Type B pancreatic cell (in vitro differentiated cells): ENCODE data around the gene SMIM24. TPM values are rescaled to one million over a fixed set of nuclear protein-coding genes. Genes with fewer than 3 reads are reported as not detected.
A peak's percentile ranks its signal among the peaks of the same experiment; 100 is the strongest.
"Not testable (repeated sequence)": the region's sequence is repeated elsewhere in the genome, so short reads cannot be mapped to it uniquely, and the experiment has no call there.

Source experiments
- DNase-seq: peaks from one replicate; pipeline ENCODE4 v3.0.0; 2021; ENCODE audit warnings: mixed read lengths; ENCODE audit not compliant: unreplicated experiment; ENCODE audit errors: extremely low spot score
- H3K27ac Mint-ChIP-seq: 2 replicates; pipeline ENCODE4 v1.8.0; 2021; ENCODE audit warnings: mild to moderate bottlenecking, mixed read lengths
- H3K27me3 Mint-ChIP-seq: 2 replicates; pipeline ENCODE4 v1.8.0; 2021; ENCODE audit warnings: mixed read lengths
- H3K36me3 Mint-ChIP-seq: 2 replicates; pipeline ENCODE4 v1.8.0; 2021; ENCODE audit warnings: mixed read lengths
- H3K4me1 Mint-ChIP-seq: one replicate; pipeline ENCODE4 v1.8.0; 2021; ENCODE audit warnings: mixed read lengths; ENCODE audit not compliant: unreplicated experiment
- H3K4me3 Mint-ChIP-seq: 2 replicates; pipeline ENCODE4 v1.8.0; 2021; ENCODE audit warnings: mild to moderate bottlenecking, mixed read lengths
- H3K9me3 Mint-ChIP-seq: 2 replicates; pipeline ENCODE4 v1.8.0; 2021; ENCODE audit warnings: mixed read lengths
- total RNA-seq: library from RNA; stranded (reverse); gene quantifications from 2 replicates; pipeline ENCODE4 v1.2.1, GENCODE V29; 2021; ENCODE audit warnings: low replicate concordance
- TF ChIP-seq, protein P1 (sequence below): fragments of 200-600 bp; sonication (generic); conservative IDR thresholded peaks from 2 replicates; pipeline ENCODE4 v1.5.0; 2021; ENCODE audit warnings: antibody characterized with exemption, mild to moderate bottlenecking

Gene SMIM24
- total RNA-seq, 1 donor from 2014 or later: 7.0 TPM

DNA sequence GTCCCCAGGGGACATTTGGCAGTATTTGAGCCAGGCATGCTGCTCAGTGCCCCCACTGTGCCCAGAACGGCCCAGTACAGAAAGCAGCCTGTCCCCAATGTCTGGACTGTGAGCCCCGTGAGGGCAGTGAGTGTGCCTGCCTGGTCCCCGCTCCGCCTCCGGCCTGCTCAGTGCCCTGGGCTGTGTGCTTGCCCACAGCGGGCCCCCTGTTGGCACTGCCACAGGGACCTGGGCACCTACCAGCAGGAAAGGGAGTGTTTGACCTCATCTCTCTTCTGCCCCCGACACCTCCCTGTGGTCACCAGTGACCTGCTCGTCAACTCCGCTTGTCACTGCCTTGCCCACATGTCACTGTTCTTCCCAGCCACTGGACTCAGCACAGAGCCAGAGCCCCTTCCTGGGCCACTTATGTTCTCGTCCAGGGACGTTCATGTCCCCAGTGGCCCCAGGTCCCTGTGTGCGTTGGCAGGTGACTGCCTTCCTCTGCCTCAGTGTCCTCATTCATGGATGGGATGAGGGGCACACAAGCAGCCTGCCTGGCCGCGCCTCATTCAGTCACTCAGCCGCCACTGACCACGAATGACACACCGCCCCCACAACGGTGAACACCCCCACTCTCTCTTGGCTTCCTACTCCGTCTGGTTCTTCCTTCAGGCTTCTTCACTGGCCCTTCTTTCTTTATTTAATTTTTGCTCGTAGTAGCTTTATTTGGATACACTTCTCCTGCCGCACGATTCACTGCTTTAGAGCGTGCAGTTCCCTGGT lies 28.6 kb upstream of the SMIM24 start:
- Mint-ChIP-seq H3K4me3 (peak overlapping the region; percentile 95), H3K4me1 (peaks cover 18% of the 10 kb centered on the region), H3K27ac (peak overlapping the region; percentile 73), H3K9me3 (no peaks in the 10 kb centered on the region), H3K27me3 (no peaks in the 10 kb centered on the region), H3K36me3 (peaks cover 3% of the 10 kb centered on the region)
- DNase-seq: no peak
- TF ChIP-seq, protein P1, sequence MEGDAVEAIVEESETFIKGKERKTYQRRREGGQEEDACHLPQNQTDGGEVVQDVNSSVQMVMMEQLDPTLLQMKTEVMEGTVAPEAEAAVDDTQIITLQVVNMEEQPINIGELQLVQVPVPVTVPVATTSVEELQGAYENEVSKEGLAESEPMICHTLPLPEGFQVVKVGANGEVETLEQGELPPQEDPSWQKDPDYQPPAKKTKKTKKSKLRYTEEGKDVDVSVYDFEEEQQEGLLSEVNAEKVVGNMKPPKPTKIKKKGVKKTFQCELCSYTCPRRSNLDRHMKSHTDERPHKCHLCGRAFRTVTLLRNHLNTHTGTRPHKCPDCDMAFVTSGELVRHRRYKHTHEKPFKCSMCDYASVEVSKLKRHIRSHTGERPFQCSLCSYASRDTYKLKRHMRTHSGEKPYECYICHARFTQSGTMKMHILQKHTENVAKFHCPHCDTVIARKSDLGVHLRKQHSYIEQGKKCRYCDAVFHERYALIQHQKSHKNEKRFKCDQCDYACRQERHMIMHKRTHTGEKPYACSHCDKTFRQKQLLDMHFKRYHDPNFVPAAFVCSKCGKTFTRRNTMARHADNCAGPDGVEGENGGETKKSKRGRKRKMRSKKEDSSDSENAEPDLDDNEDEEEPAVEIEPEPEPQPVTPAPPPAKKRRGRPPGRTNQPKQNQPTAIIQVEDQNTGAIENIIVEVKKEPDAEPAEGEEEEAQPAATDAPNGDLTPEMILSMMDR: no peak

DNA sequence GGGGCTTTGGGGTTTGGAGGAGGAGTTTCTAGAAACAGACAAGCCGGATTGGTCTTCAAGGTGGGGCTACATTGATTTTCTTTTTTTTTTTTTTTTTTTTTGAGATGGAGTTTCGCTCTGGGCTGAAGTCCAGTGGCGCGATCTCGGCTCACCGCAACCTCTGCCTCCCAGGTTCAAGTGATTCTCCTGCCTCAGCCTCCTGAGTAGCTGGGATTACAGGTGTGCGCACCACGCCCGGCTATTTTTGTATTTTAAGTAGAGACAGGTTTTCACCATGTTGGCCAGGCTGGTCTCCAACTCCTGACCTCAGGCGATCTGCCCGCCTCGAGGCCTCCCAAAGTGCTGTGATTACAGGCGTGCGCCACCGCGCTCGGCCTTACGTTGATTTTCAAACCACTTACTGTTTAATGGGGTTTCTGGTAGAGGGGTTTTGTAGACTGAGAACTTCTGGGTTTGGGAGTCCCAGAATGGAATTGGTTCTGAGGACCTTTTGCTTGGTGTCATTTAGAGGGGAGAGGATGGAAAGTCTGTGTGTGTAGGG lies 27.9 kb upstream of the SMIM24 start:
- not testable (repeated sequence) for H3K9me3 Mint-ChIP-seq, H3K27me3 Mint-ChIP-seq, H3K27ac Mint-ChIP-seq, H3K36me3 Mint-ChIP-seq, DNase-seq
- Mint-ChIP-seq H3K4me1 (peaks cover 18% of the 10 kb centered on the region), H3K4me3 (peak overlapping the region; percentile 95)

DNA sequence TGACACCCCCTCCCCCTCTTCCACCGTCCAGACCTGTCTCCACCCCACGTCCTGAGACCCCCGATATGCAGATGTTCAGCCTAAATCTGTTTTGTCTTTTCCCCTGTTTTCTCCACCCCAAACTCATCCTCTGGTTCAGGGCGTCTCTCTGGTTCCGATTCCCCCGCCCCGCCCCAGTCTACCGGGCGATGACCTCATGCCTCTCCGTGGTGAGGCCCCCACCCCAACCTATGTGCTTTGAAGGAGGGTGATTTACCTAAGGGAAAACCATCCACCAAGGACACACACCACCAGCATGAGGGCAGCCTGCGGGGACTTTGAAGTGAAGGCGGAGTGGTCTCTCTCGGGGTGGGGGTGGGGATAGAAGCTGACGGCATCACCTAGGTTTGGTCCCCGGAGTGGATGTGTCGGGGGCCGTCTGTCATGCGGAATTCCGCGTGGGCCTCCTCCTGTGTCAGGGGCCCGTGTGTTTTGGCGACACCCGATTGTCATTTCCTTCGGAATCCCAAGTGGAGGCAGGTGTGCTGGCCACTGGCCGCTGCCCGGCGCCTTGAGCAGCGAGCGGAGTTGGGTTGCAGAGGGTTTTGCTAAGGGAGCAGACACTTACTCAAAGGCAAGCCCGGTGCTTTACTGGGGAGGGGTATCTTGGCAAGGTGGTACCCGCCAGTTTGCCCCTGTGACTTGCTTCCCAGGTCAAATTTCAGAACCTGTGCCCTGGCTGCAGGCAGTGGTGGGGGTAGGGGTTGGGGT lies 27.2 kb upstream of the SMIM24 start:
- Mint-ChIP-seq H3K27ac (peak overlapping the region; percentile 93), H3K4me3 (peak overlapping the region; percentile 95), H3K27me3 (no peaks in the 10 kb centered on the region), H3K9me3 (no peaks in the 10 kb centered on the region), H3K36me3 (peaks cover 3% of the 10 kb centered on the region), H3K4me1 (peaks cover 18% of the 10 kb centered on the region)
- TF ChIP-seq, protein P1: no peak
- no peak for DNase-seq

DNA sequence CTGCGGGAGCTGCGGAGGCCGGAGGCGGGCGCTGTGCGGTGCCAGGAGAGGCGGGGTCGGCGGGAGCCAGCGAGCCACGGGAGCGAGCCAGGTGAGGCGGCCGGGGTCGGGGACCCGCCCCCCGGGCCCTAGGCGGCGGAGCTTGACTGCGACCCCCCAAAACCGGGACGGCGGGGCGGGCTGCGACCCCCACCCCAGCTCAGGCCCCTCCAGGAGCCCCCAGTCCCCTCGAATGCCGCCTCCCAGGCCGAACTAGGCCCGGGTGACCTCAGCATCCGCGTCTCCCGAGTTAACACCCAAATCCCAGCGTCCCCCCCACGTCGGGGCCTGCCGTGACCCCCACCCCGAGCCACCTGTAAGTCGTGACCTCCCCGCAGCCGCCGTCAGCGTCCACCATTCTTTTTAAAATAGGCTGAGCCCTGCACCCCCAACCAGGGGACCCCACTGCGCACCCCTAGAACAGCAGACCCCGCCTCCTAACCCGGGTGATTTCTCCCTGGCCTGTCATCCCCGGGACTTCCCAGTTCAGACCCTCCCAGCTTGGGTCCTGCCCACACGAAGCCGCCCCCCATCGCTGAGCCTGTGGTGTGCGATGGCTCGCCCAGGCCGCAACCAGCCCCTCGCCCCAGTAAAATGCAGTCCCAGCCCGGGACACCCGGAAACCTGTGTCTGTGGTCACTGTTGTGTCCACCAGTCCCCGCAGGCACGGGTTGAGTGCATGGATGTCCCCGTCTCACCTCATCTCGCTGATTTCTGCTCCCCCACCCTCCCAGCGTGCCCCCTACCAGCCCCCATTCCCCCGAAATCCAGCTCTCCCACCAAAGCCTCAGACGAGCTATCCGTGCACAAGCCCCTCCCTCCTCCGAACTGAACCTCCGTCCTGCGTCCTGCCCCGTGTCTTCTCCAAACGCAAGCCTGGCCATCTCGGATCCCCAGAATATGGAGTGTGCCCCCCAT lies 26.3 kb upstream of the SMIM24 start:
- H3K27ac Mint-ChIP-seq: peak overlapping the region; percentile 93
- H3K36me3 Mint-ChIP-seq: peaks cover 3% of the 10 kb centered on the region
- no peaks in the 10 kb centered on the region for H3K27me3 Mint-ChIP-seq
- H3K4me1 Mint-ChIP-seq: peaks cover 18% of the 10 kb centered on the region
- H3K4me3 Mint-ChIP-seq: peak overlapping the region; percentile 95
- H3K9me3 Mint-ChIP-seq: no peaks in the 10 kb centered on the region
- no peak for DNase-seq
- TF ChIP-seq, protein P1: no peak

DNA sequence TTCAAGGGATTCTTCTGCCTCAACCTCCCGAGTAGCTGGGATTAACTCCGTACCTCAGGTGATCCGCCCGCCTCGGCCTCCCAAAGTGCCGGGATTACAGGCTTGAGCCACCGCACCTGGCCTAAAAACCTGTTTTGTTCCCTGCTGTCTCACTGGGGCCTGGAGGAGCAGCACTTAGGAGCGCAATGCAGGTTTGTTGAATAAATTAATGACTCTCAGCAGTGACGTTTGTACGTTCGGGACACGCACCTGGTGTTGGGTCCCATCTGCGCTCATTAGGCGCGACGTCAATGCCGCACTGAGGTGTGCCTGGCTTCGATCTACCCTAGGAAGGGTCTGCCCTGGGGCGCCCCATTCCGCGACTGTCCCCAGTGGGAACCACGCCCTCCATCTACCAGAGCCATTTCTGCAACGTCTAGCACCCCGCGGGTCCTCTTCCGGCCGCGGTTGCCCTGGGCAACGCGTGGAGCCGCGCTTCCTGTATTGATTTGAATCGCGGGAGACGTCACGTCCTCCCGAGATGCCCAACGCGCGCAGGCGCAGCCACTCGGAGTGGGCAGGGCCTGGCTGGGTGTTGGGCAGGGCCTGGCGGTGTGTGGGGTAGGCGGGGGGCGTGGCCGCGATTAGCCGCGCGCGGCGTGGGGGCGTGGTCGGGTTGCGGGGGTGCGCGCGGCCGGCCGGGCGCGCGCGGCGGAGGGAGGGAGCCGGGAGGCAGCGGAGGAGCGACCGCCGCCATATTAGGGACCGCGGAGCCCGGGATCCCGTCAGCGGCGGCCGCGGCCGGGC lies 25.5 kb upstream of the SMIM24 start, which contains the start of gene FZR1:
TSS of gene FZR1 (plus strand) at position 714 of the 786 bp plus-strand sequence. CDS start 16,679 bp downstream, outside the sequence.
- H3K27ac Mint-ChIP-seq: peak within 1 kb of the TSS; percentile 98
- H3K27me3 Mint-ChIP-seq: no peaks in the 10 kb centered on the region
- peaks cover 21% of the 10 kb centered on the region for H3K4me1 Mint-ChIP-seq
- DNase-seq: peak; percentile 100
- TF ChIP-seq, protein P1: no peak
- H3K4me3 Mint-ChIP-seq: peak within 1 kb of the TSS; percentile 95
- H3K9me3 Mint-ChIP-seq: peaks cover 3% of the 10 kb centered on the region
- H3K36me3 Mint-ChIP-seq: peaks cover 3% of the 10 kb centered on the region
